ENCODE measurements around the gene MT1B. TPM values are rescaled to one million over a fixed set of nuclear protein-coding genes. Genes with fewer than 3 reads are reported as not detected.

The MT1B gene
- total RNA-seq, 1 experiment from 2014 or later, result not detected

- H3T11ph ChIP-seq (ENCODE audit: low read length), result no peak overlapping the region
- H3K79me1 ChIP-seq (ENCODE audit: insufficient read depth, low read depth, low read length, poor library complexity, severe bottlenecking), result no peaks in the 10 kb centered on the region
- H3K27ac ChIP-seq (ENCODE audit: insufficient read length, low read depth, low read length), result no peak overlapping the region
- H3K9me3 Mint-ChIP-seq, result peaks cover 9 to 11% of the 10 kb centered on the region in 2 experiments
- no CpG with 5 or more reads among the region's 4 CpGs for WGBS (ENCODE audit: extremely low coverage, insufficient read length, low lambda C conversion rate)
- no peak overlapping the region for H2BK120ac ChIP-seq (ENCODE audit: low read depth, low read length, poor library complexity, severe bottlenecking)
- H3K27ac Mint-ChIP-seq, result no peak overlapping the region; a peak in 1 of 7 replicates
- no peak overlapping the region for H2BK12ac ChIP-seq (ENCODE audit: insufficient read length, low read depth, low read length)
- TF ChIP-seq CTCF (conservative IDR thresholded peaks at IDR 0.05), result no peak
- no peak overlapping the region for H2AFZ ChIP-seq (ENCODE audit: low read length)
- no peak overlapping the region for H3K4ac ChIP-seq (ENCODE audit: low read depth, low read length)
- no peak overlapping the region for H2BK20ac ChIP-seq (ENCODE audit: low read depth, low read length, poor library complexity, severe bottlenecking)
- no peak overlapping the region for H4K8ac ChIP-seq (replicated peaks; ENCODE audit: insufficient read length, low read depth, low read length)
- H3K4me1 ChIP-seq (ENCODE audit: insufficient read depth, low read length), result no peaks in the 10 kb centered on the region
- no peaks in the 10 kb centered on the region for H4K20me1 ChIP-seq (ENCODE audit: control insufficient read depth, insufficient read depth, insufficient read length)
- H2BK15ac ChIP-seq (ENCODE audit: low read depth, low read length), result no peak overlapping the region
- no peaks in the 10 kb centered on the region for H3K27me3 ChIP-seq (ENCODE audit: insufficient read depth, low read length)
- no peak overlapping the region for H3K18ac ChIP-seq (ENCODE audit: insufficient read length, low read depth, low read length)
- H3K14ac ChIP-seq (ENCODE audit: insufficient read depth, low read length), result no peak overlapping the region
- no peak overlapping the region for H4K5ac ChIP-seq (ENCODE audit: insufficient read length, low read depth, low read length)
- H3K36me3 Mint-ChIP-seq (ENCODE audit: insufficient read depth in 1 of 3, low read depth in 3 of 3), result peaks cover 3 to 13% (median 8%) of the 10 kb centered on the region in 3 experiments; a peak in 6 of 7 replicates
- no peaks in the 10 kb centered on the region for H3K79me2 ChIP-seq (ENCODE audit: insufficient read depth, low read length)
- H3K4me1 Mint-ChIP-seq, result peaks cover 22 to 27% of the 10 kb centered on the region in 2 experiments
- no peak overlapping the region for H2AK5ac ChIP-seq (ENCODE audit: insufficient read length, low read length)
- H3K4me3 Mint-ChIP-seq, result no peak overlapping the region
- peaks cover 56% of the 10 kb centered on the region for H3K27me3 Mint-ChIP-seq (ENCODE audit: low read depth)
- no peak overlapping the region for H4K91ac ChIP-seq (ENCODE audit: insufficient read length, low read depth, low read length)
- no peak overlapping the region for H3K23ac ChIP-seq (ENCODE audit: insufficient read length, low read depth, low read length)
- H2BK5ac ChIP-seq (ENCODE audit: insufficient read length, low read length), result no peak overlapping the region
- peaks cover 8% of the 10 kb centered on the region for H3K23me2 ChIP-seq (ENCODE audit: insufficient read length, low read depth, low read length, poor library complexity, severe bottlenecking)
- H3K9me3 ChIP-seq (ENCODE audit: control insufficient read depth, low read depth, low read length), result no peaks in the 10 kb centered on the region
- H3K9ac ChIP-seq (ENCODE audit: extremely low read depth, insufficient read length, low read length), result no peak overlapping the region
- H3K4me2 ChIP-seq (ENCODE audit: insufficient read depth, insufficient read length, low read length), result no peak overlapping the region
- H3K56ac ChIP-seq (ENCODE audit: insufficient read length, low read depth, low read length), result no peak overlapping the region
- no peak for DNase-seq
Observed at GRCh38 chr16:56684256-56684925, 32.7 kb downstream of the MT1B start.

All from H9 (cell line).